BE2C (cell line): ENCODE results near the gene STARD4.

Experiments
- DNase-seq: peaks from one replicate; pipeline ENCODE4 v3.0.0-alpha.2; 2020
- H3K27me3 ChIP-seq: fragments of 250-450 bp; sonication (Bioruptor Pico); 2 replicates; pipeline ENCODE4 v1.5.1; 2020; ENCODE audit warnings: mild to moderate bottlenecking
- H3K36me3 ChIP-seq: fragments of 250-450 bp; sonication (Bioruptor Pico); 2 replicates; pipeline ENCODE4 v1.5.1; 2020; ENCODE audit warnings: mild to moderate bottlenecking
- H3K4me1 ChIP-seq: fragments of 250-450 bp; sonication (Bioruptor Pico); 2 replicates; pipeline ENCODE4 v1.5.1; 2020
- H3K4me3 ChIP-seq: 2 replicates; pipeline ENCODE4 v1.5.1; 2011; ENCODE audit warnings: low read depth, low read length
- H3K9me3 ChIP-seq: fragments of 250-450 bp; sonication (Bioruptor Pico); 2 replicates; pipeline ENCODE4 v1.5.1; 2020
- CTCF ChIP-seq: IDR thresholded peaks from 2 replicates; pipeline ENCODE4 v1.5.1; 2012; ENCODE audit warnings: mild to moderate bottlenecking, low read depth, low read length

The STARD4 gene

DNA sequence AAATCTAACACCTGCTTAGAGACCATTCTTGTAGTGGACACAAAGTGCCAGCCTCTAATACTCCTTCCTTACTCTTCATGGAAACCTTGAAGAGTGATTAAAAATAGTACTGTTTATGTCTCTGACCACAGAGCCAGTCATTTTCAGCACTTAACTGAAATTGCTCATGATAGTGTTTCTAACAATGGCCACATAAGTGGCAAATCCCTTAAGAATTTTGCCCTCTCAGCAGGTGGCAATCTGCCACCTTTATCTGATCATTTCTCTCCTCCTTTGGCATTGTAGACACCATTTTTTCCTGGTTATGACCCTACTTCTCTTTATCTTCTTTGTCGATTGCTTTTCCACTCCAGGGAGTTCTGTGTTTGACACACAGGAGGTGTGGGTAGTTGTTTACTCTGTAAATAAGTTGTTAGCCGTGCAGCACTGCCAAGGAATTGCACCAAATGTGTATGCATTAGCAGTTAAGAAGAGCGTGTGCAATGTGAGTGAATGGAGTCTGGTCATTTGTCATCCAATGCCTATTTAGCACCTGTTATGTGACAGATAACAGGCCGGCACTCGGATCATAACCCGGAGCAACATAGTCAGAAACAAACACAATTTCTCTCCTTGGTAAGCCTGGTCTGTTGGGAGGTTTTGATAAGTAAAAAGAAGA lies 36.8 kb upstream of the STARD4 start:
- no peak overlapping the region for H3K4me3 ChIP-seq
- H3K36me3 ChIP-seq = no peaks in the 10 kb centered on the region
- no peaks in the 10 kb centered on the region for H3K27me3 ChIP-seq
- peaks cover 6% of the 10 kb centered on the region for H3K4me1 ChIP-seq
- DNase-seq = no peak
- no peaks in the 10 kb centered on the region for H3K9me3 ChIP-seq
- TF ChIP-seq CTCF = no peak

DNA sequence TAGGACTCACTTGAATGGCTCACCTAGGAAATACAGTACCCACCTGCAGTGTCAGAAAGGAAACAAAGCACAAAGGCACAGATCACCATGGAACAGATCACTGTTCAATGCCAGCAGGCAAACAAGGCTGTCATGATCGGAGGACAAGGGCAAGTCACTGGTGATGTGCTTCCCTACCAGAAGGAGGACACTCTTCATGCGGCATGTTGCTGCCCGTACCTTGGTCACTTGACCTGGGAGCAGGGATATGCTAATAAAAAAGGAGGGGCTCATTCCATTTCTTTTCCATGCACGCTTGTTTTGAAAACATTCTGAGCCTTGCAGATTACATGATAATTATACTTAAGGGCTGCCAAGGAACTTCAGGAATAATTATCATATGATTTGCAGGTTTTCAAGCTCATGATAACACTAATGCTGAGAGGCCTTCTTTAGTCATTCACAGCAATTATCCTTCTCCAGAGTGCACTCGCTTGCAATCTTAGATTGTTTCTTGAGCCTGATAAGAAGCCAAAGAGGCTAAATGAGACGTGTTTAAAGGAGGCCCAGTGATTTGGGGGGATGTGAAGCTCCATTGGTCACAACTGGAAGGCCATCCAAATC lies 36.1 kb upstream of the STARD4 start:
- TF ChIP-seq CTCF = no peak
- no peak for DNase-seq
- Histone ChIP-seq H3K36me3 (no peaks in the 10 kb centered on the region), H3K27me3 (no peaks in the 10 kb centered on the region), H3K4me3 (no peak overlapping the region), H3K9me3 (no peaks in the 10 kb centered on the region), H3K4me1 (peaks cover 6% of the 10 kb centered on the region)

DNA sequence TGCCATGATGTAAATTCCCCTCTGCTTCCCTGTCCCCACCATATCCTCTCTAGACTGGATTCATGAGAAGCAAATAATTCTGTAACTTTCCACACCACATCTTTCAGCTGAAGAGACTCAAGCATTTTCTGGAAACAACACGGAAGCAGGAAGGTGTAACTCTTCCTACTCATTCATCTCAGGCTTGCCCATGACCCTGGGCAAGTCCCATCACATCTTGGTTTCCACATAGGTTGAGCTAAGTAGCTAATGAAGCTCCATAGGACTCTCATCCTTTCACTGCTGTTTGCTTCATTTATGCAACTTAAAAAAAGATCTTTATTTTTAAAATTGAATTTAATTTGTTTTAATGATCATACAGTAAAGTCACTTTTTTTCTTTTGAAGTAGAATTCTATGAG lies 32.7 kb upstream of the STARD4 start:
- TF ChIP-seq CTCF = no peak
- no peaks in the 10 kb centered on the region for H3K36me3 ChIP-seq
- no peaks in the 10 kb centered on the region for H3K4me1 ChIP-seq
- DNase-seq = no peak
- H3K9me3 ChIP-seq = no peaks in the 10 kb centered on the region
- no peak overlapping the region for H3K4me3 ChIP-seq
- H3K27me3 ChIP-seq = no peaks in the 10 kb centered on the region

- Histone ChIP-seq H3K9me3 (no peaks in the 10 kb centered on the region), H3K4me3 (no peak overlapping the region), H3K27me3 (no peaks in the 10 kb centered on the region), H3K36me3 (no peaks in the 10 kb centered on the region), H3K4me1 (peaks cover 15% of the 10 kb centered on the region)
- TF ChIP-seq CTCF = no peak
- DNase-seq = no peak
Measured at GRCh38 chr5:111537141-111538024, 25.0 kb upstream of the STARD4 start.

DNA sequence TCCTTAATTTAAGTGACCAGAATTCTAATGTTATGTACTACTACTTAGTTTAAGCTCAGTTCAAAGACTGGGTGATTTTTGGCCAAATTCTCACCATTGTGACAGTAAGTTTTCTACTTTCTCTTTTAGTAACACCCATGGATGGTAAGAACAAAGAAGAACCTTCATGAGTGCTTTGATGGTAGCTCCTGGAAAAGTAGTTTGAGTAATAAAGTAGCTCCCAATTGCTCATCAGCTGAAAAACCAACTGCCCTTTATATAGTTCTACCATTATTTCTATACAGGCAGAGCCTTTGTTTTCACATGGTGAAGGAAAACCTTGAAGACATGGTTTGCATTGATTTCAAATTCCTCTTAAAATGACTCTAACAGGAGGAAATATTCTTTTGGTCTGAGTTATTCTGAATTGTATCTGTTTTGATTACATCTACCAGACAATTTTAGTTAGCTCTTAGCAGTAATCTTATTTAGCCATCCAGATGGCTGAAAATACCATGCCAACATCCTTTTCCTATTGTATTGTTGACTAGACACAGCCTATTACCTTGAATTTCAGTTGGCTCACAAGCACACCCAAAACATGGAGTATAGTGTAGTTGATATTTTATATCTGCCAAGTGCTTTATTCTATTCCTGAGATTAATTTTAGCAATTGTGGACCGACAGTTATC lies 23.7 kb upstream of the STARD4 start:
- H3K36me3 ChIP-seq = no peaks in the 10 kb centered on the region
- DNase-seq = no peak
- no peaks in the 10 kb centered on the region for H3K27me3 ChIP-seq
- no peak for TF ChIP-seq CTCF
- H3K4me1 ChIP-seq = peaks cover 15% of the 10 kb centered on the region
- no peak overlapping the region for H3K4me3 ChIP-seq
- H3K9me3 ChIP-seq = no peaks in the 10 kb centered on the region
